Measurements from ENCODE around the gene XPC. TPM values are rescaled to one million over a fixed set of nuclear protein-coding genes. Genes with fewer than 3 reads are reported as not detected.
"Not testable (repeated sequence)": the region's sequence is repeated elsewhere in the genome, so short reads cannot be mapped to it uniquely, and the experiment has no call there.

XPC gene
- total RNA-seq (10 to 100 TPM; 38.8 to 38.9 TPM), polyA plus RNA-seq (44.0 TPM)

- peak; percentile 96 to 100 (median 98) for DNase-seq
- CTCF ChIA-PET = interaction anchor here (0.9 to 3.1 kb wide), 10 partner anchors 20 to 282 kb away, joined by 3 to 30 read pairs (median 5); partner anchors contain the start of genes CHCHD4, SLC6A6 and TMEM43
- peak within 1 kb of the TSS; percentile 96 for H3K27ac ChIP-seq (ENCODE audit: low read depth, low read length)
- H3K27me3 ChIP-seq (ENCODE audit: insufficient read depth, low read length, poor library complexity, severe bottlenecking) = no peaks in the 10 kb centered on the region
- Mint-ChIP-seq H3K9me3 (no peaks in the 10 kb centered on the region), H3K36me3 (peaks cover 0 to 38% (median 5%) of the 10 kb centered on the region in 3 donors), H3K4me3 (peak within 1 kb of the TSS; percentile 92 to 100 (median 98)), H3K27ac (peak within 1 kb of the TSS; percentile 94 to 100 (median 99)), H3K4me1 (peaks cover 58 to 82% (median 79%) of the 10 kb centered on the region in 3 donors), H3K27me3 (peaks cover 0 to 2% of the 10 kb centered on the region in 2 donors)
- peaks cover 22% of the 10 kb centered on the region for H3K36me3 ChIP-seq (ENCODE audit: insufficient read depth, low read length)
- H3K4me3 ChIP-seq (ENCODE audit: low read length) = peak within 1 kb of the TSS; percentile 79
- POLR2A ChIA-PET = interaction anchor here (0.5 to 3.5 kb wide), 12 partner anchors 9 to 1526 kb away, joined by 3 to 78 read pairs (median 9); partner anchors contain the start of genes CCDC174, CHCHD4, SLC6A6 and TMEM43
- H3K9me3 ChIP-seq (ENCODE audit: low read length) = no peaks in the 10 kb centered on the region
- peaks cover 44% of the 10 kb centered on the region for H3K4me1 ChIP-seq (ENCODE audit: insufficient read depth, low read length)
These were observed at the start of gene XPC, which contains the start of gene LSM3 for GRCh38 chr3:14178247-14179113. Gene XPC, minus strand, starts transcription at chr3:14178601. Its CDS starts 33 bp downstream, at chr3:14178568. Gene LSM3, plus strand, starts transcription at chr3:14178817. Its CDS starts 44 bp downstream, at chr3:14178861.

- Histone ChIP-seq H3K9me3 (ENCODE audit: low read length) (no peaks in the 10 kb centered on the region), H3K36me3 (ENCODE audit: insufficient read depth, low read length) (no peaks in the 10 kb centered on the region), H3K4me1 (ENCODE audit: insufficient read depth, low read length) (no peaks in the 10 kb centered on the region), H3K27me3 (ENCODE audit: insufficient read depth, low read length, poor library complexity, severe bottlenecking) (peaks cover 9% of the 10 kb centered on the region), H3K27ac (ENCODE audit: low read depth, low read length) (no peak overlapping the region), H3K4me3 (ENCODE audit: low read length) (no peak overlapping the region)
- ChIA-PET CTCF (interaction anchor here (1.4 kb wide), 1 partner anchor 24 kb away, joined by 4 read pairs; no protein-coding TSS in a partner anchor), POLR2A (no interaction called here)
- Mint-ChIP-seq H3K36me3 (peaks cover 0 to 5% (median 0%) of the 10 kb centered on the region in 3 donors), H3K9me3 (peaks cover 0 to 8% (median 0%) of the 10 kb centered on the region in 5 donors), H3K27ac (no peak overlapping the region), H3K4me3 (no peak overlapping the region), H3K4me1 (peaks cover 2 to 6% (median 3%) of the 10 kb centered on the region in 3 donors), H3K27me3 (peaks cover 31 to 76% of the 10 kb centered on the region in 2 donors)
- DNase-seq = no peak
These were observed 49.5 kb upstream of the XPC start for GRCh38 chr3:14227856-14228255.

GRCh38 chr3:14226351-14226750 is 48.0 kb upstream of the XPC start:
- H3K36me3 ChIP-seq (ENCODE audit: insufficient read depth, low read length); H3K27ac ChIP-seq (ENCODE audit: low read depth, low read length); H3K27ac Mint-ChIP-seq; H3K27me3 ChIP-seq (ENCODE audit: insufficient read depth, low read length, poor library complexity, severe bottlenecking); H3K9me3 ChIP-seq (ENCODE audit: low read length); H3K4me3 ChIP-seq (ENCODE audit: low read length); POLR2A ChIA-PET; CTCF ChIA-PET; H3K4me1 ChIP-seq (ENCODE audit: insufficient read depth, low read length); H3K4me3 Mint-ChIP-seq; H3K4me1 Mint-ChIP-seq; DNase-seq: not testable (repeated sequence)
- Mint-ChIP-seq H3K9me3 (peaks cover 7 to 14% (median 9%) of the 10 kb centered on the region in 5 donors), H3K27me3 (peaks cover 29 to 72% of the 10 kb centered on the region in 2 donors), H3K36me3 (peaks cover 0 to 12% (median 0%) of the 10 kb centered on the region in 3 donors)

GRCh38 chr3:14225421-14225820 is 47.0 kb upstream of the XPC start:
- CTCF ChIA-PET = no interaction called here
- Mint-ChIP-seq H3K36me3 (peaks cover 0 to 21% (median 0%) of the 10 kb centered on the region in 3 donors), H3K4me3 (no peak overlapping the region)

GRCh38 chr3:14224895-14225294 is 46.5 kb upstream of the XPC start:
- Histone ChIP-seq H3K27ac (ENCODE audit: low read depth, low read length) (no peak overlapping the region), H3K4me1 (ENCODE audit: insufficient read depth, low read length) (no peaks in the 10 kb centered on the region), H3K4me3 (ENCODE audit: low read length) (no peak overlapping the region), H3K9me3 (ENCODE audit: low read length) (no peaks in the 10 kb centered on the region), H3K36me3 (ENCODE audit: insufficient read depth, low read length) (no peaks in the 10 kb centered on the region), H3K27me3 (ENCODE audit: insufficient read depth, low read length, poor library complexity, severe bottlenecking) (peaks cover 9% of the 10 kb centered on the region)
- POLR2A ChIA-PET = no interaction called here
- H3K27me3 Mint-ChIP-seq = peaks cover 31 to 67% of the 10 kb centered on the region in 2 donors
- peaks cover 12 to 27% (median 14%) of the 10 kb centered on the region in 5 donors for H3K9me3 Mint-ChIP-seq
- H3K4me1 Mint-ChIP-seq = no peaks in the 10 kb centered on the region
- H3K27ac Mint-ChIP-seq = no peak overlapping the region
- H3K36me3 Mint-ChIP-seq = peaks cover 0 to 25% (median 3%) of the 10 kb centered on the region in 3 donors
- no peak for DNase-seq
- CTCF ChIA-PET = no interaction called here
- H3K4me3 Mint-ChIP-seq = no peak overlapping the region

More at GRCh38 chr3:14225421-14225820, 47.0 kb upstream of the XPC start:
- Histone ChIP-seq H3K27ac (ENCODE audit: low read depth, low read length) (no peak overlapping the region), H3K4me3 (ENCODE audit: low read length) (no peak overlapping the region), H3K36me3 (ENCODE audit: insufficient read depth, low read length) (no peaks in the 10 kb centered on the region), H3K27me3 (ENCODE audit: insufficient read depth, low read length, poor library complexity, severe bottlenecking) (peaks cover 9% of the 10 kb centered on the region), H3K4me1 (ENCODE audit: insufficient read depth, low read length) (no peaks in the 10 kb centered on the region), H3K9me3 (ENCODE audit: low read length) (no peaks in the 10 kb centered on the region)
- peaks cover 30 to 71% of the 10 kb centered on the region in 2 donors for H3K27me3 Mint-ChIP-seq
- no peak overlapping the region for H3K27ac Mint-ChIP-seq
- no peak for DNase-seq
- POLR2A ChIA-PET = no interaction called here
- no peaks in the 10 kb centered on the region for H3K4me1 Mint-ChIP-seq
- peaks cover 10 to 22% (median 13%) of the 10 kb centered on the region in 5 donors for H3K9me3 Mint-ChIP-seq

- Mint-ChIP-seq H3K4me1 (no peaks in the 10 kb centered on the region), H3K36me3 (peaks cover 0 to 26% (median 3%) of the 10 kb centered on the region in 3 donors), H3K4me3 (no peak overlapping the region), H3K27me3 (peaks cover 35 to 69% of the 10 kb centered on the region in 2 donors), H3K9me3 (peaks cover 12 to 28% (median 14%) of the 10 kb centered on the region in 5 donors), H3K27ac (no peak overlapping the region)
- no peaks in the 10 kb centered on the region for H3K36me3 ChIP-seq (ENCODE audit: insufficient read depth, low read length)
- H3K27ac ChIP-seq (ENCODE audit: low read depth, low read length) = no peak overlapping the region
- no peak overlapping the region for H3K4me3 ChIP-seq (ENCODE audit: low read length)
- no peak for DNase-seq
- H3K27me3 ChIP-seq (ENCODE audit: insufficient read depth, low read length, poor library complexity, severe bottlenecking) = peaks cover 9% of the 10 kb centered on the region
- ChIA-PET CTCF (interaction anchor here (0.6 kb wide), 1 partner anchor 17 kb away, joined by 3 read pairs; no protein-coding TSS in a partner anchor), POLR2A (no interaction called here)
- H3K4me1 ChIP-seq (ENCODE audit: insufficient read depth, low read length) = no peaks in the 10 kb centered on the region
- H3K9me3 ChIP-seq (ENCODE audit: low read length) = no peaks in the 10 kb centered on the region
These were observed 45.2 kb upstream of the XPC start for GRCh38 chr3:14223595-14223994.

GRCh38 chr3:14222900-14223594 is 44.6 kb upstream of the XPC start:
- POLR2A ChIA-PET = no interaction called here
- Mint-ChIP-seq H3K27ac (no peak overlapping the region), H3K27me3 (peaks cover 35 to 69% of the 10 kb centered on the region in 2 donors), H3K4me3 (no peak overlapping the region), H3K4me1 (no peaks in the 10 kb centered on the region), H3K36me3 (peaks cover 0 to 26% (median 3%) of the 10 kb centered on the region in 3 donors), H3K9me3 (peaks cover 12 to 28% (median 14%) of the 10 kb centered on the region in 5 donors)
- CTCF ChIA-PET = no interaction called here
- no peak for DNase-seq
- H3K4me3 ChIP-seq (ENCODE audit: low read length) = no peak overlapping the region
- H3K27me3 ChIP-seq (ENCODE audit: insufficient read depth, low read length, poor library complexity, severe bottlenecking) = peaks cover 9% of the 10 kb centered on the region
- no peaks in the 10 kb centered on the region for H3K4me1 ChIP-seq (ENCODE audit: insufficient read depth, low read length)
- no peaks in the 10 kb centered on the region for H3K9me3 ChIP-seq (ENCODE audit: low read length)
- H3K27ac ChIP-seq (ENCODE audit: low read depth, low read length) = no peak overlapping the region
- H3K36me3 ChIP-seq (ENCODE audit: insufficient read depth, low read length) = no peaks in the 10 kb centered on the region

Measured in CD8-positive, alpha-beta memory T cell (primary cell).